Measurements from ENCODE around the gene UBB.

The UBB gene

GRCh38 chr17:16381496-16381820, 567 bp downstream of the UBB start:
- no peak for TF ChIP-seq TAF1 (IDR thresholded peaks at IDR 0.05; ENCODE audit: low read depth)
- TF ChIP-seq RAD21 (IDR thresholded peaks at IDR 0.05; ENCODE audit: low read depth), result no peak
- TF ChIP-seq ZBTB7A (IDR thresholded peaks at IDR 0.05; ENCODE audit: low read depth), result no peak
- TF ChIP-seq YY1 (IDR thresholded peaks at IDR 0.05; ENCODE audit: low read depth), result no peak
- TF ChIP-seq EP300 (IDR thresholded peaks at IDR 0.05; ENCODE audit: borderline replicate concordance), result no peak
- TF ChIP-seq TCF12 (IDR thresholded peaks at IDR 0.05; ENCODE audit: low read depth), result no peak
- no peak for TF ChIP-seq FOXM1 (IDR thresholded peaks at IDR 0.05; ENCODE audit: borderline replicate concordance, low read depth)
- no peak for TF ChIP-seq EGR1 (IDR thresholded peaks at IDR 0.05)

- TF ChIP-seq REST (IDR thresholded peaks at IDR 0.05; ENCODE audit: low read depth), result no peak
- TF ChIP-seq TEAD4 (IDR thresholded peaks at IDR 0.05), result no peak
Observed at GRCh38 chr17:16383216-16383615, 2.3 kb downstream of the UBB start.

GRCh38 chr17:16383772-16384287, 2.9 kb downstream of the UBB start:
- TF ChIP-seq TEAD4 (IDR thresholded peaks at IDR 0.05), result no peak
- TF ChIP-seq CEBPB (IDR thresholded peaks at IDR 0.05), result no peak
- no peak for TF ChIP-seq FOXM1 (IDR thresholded peaks at IDR 0.05; ENCODE audit: borderline replicate concordance, low read depth)
- no peak for TF ChIP-seq MAX (IDR thresholded peaks at IDR 0.05)
- TF ChIP-seq RAD21 (IDR thresholded peaks at IDR 0.05; ENCODE audit: low read depth), result no peak
- TF ChIP-seq TAF1 (IDR thresholded peaks at IDR 0.05; ENCODE audit: low read depth), result no peak
- TF ChIP-seq EGR1 (IDR thresholded peaks at IDR 0.05), result no peak
- no peak for TF ChIP-seq YY1 (IDR thresholded peaks at IDR 0.05; ENCODE audit: low read depth)
- no peak for TF ChIP-seq ZBTB7A (IDR thresholded peaks at IDR 0.05; ENCODE audit: low read depth)
- TF ChIP-seq USF1 (IDR thresholded peaks at IDR 0.05), result no peak
- no peak for TF ChIP-seq EP300 (IDR thresholded peaks at IDR 0.05; ENCODE audit: borderline replicate concordance)
- TF ChIP-seq CREB1 (IDR thresholded peaks at IDR 0.05; ENCODE audit: low read depth), result no peak
- TF ChIP-seq TCF12 (IDR thresholded peaks at IDR 0.05; ENCODE audit: low read depth), result no peak
- no peak for TF ChIP-seq NFIC (IDR thresholded peaks at IDR 0.05)
- TF ChIP-seq REST (IDR thresholded peaks at IDR 0.05; ENCODE audit: low read depth), result no peak

GRCh38 chr17:16384557-16384956, 3.7 kb downstream of the UBB start:
- TF ChIP-seq ZBTB7A (IDR thresholded peaks at IDR 0.05; ENCODE audit: low read depth), result no peak
- TF ChIP-seq FOXM1 (IDR thresholded peaks at IDR 0.05; ENCODE audit: borderline replicate concordance, low read depth), result no peak
- no peak for TF ChIP-seq TAF1 (IDR thresholded peaks at IDR 0.05; ENCODE audit: low read depth)
- TF ChIP-seq CREB1 (IDR thresholded peaks at IDR 0.05; ENCODE audit: low read depth), result no peak
- TF ChIP-seq MAX (IDR thresholded peaks at IDR 0.05), result no peak
- no peak for TF ChIP-seq EP300 (IDR thresholded peaks at IDR 0.05; ENCODE audit: borderline replicate concordance)
- TF ChIP-seq REST (IDR thresholded peaks at IDR 0.05; ENCODE audit: low read depth), result no peak
- no peak for TF ChIP-seq TCF12 (IDR thresholded peaks at IDR 0.05; ENCODE audit: low read depth)
- TF ChIP-seq RAD21 (IDR thresholded peaks at IDR 0.05; ENCODE audit: low read depth), result no peak
- TF ChIP-seq TEAD4 (IDR thresholded peaks at IDR 0.05), result no peak
- TF ChIP-seq NFIC (IDR thresholded peaks at IDR 0.05), result no peak
- TF ChIP-seq USF1 (IDR thresholded peaks at IDR 0.05), result no peak
- TF ChIP-seq YY1 (IDR thresholded peaks at IDR 0.05; ENCODE audit: low read depth), result no peak
- no peak for TF ChIP-seq EGR1 (IDR thresholded peaks at IDR 0.05)

- TF ChIP-seq RAD21 (IDR thresholded peaks at IDR 0.05; ENCODE audit: low read depth) (no peak), NFIC (IDR thresholded peaks at IDR 0.05) (no peak), TCF12 (IDR thresholded peaks at IDR 0.05; ENCODE audit: low read depth) (no peak), USF1 (IDR thresholded peaks at IDR 0.05) (no peak), TEAD4 (IDR thresholded peaks at IDR 0.05) (no peak), MAX (IDR thresholded peaks at IDR 0.05) (no peak)
Observed at GRCh38 chr17:16391451-16391850, 10.6 kb downstream of the UBB start.

Data from Ishikawa (cell line).